Endodermal cell (in vitro differentiated cells): Measurements from ENCODE around the gene PPP1R14B. TPM values are rescaled to one million over a fixed set of nuclear protein-coding genes. Genes with fewer than 3 reads are reported as not detected.

Experiments used
- DNase-seq: peaks from one replicate; pipeline ENCODE4 v3.0.0-alpha.2; 2017
- H3K27ac ChIP-seq: 2 replicates; pipeline ENCODE4 v1.5.1; 2013; ENCODE audit warnings: mild to moderate bottlenecking, low read depth, low read length, moderate library complexity
- H3K27me3 ChIP-seq: 2 replicates; pipeline ENCODE4 v1.6.1; 2013; ENCODE audit warnings: mild to moderate bottlenecking, low read length, moderate library complexity; ENCODE audit not compliant: insufficient read depth, control insufficient read depth, poor library complexity, severe bottlenecking
- H3K36me3 ChIP-seq: 2 replicates; pipeline ENCODE4 v1.7.0; 2013; ENCODE audit warnings: mild to moderate bottlenecking, low read length, moderate library complexity; ENCODE audit not compliant: control insufficient read depth, insufficient read depth
- H3K4me1 ChIP-seq: one replicate; pipeline ENCODE4 v1.7.0; 2013; ENCODE audit warnings: low read length; ENCODE audit not compliant: control insufficient read depth, insufficient read depth
- H3K4me3 ChIP-seq: 2 replicates; pipeline ENCODE4 v1.5.1; 2013; ENCODE audit warnings: mild to moderate bottlenecking, low read length, moderate library complexity
- H3K9ac ChIP-seq: 2 replicates; pipeline ENCODE4 v1.6.1; 2013; ENCODE audit warnings: mild to moderate bottlenecking, low read length, moderate library complexity; ENCODE audit not compliant: poor library complexity, severe bottlenecking; ENCODE audit errors: extremely low read depth
- H3K9me3 ChIP-seq: 2 replicates; pipeline ENCODE4 v1.6.1; 2013; ENCODE audit warnings: mild to moderate bottlenecking, low read length, moderate library complexity; ENCODE audit not compliant: control insufficient read depth
- H3K27ac Mint-ChIP-seq: 2 replicates; pipeline ENCODE4 v1.8.0; 2020; ENCODE audit warnings: mixed read lengths
- H3K27me3 Mint-ChIP-seq: 2 replicates; pipeline ENCODE4 v1.8.0; 2021; ENCODE audit warnings: mild to moderate bottlenecking, mixed read lengths; ENCODE audit not compliant: insufficient read depth
- H3K36me3 Mint-ChIP-seq: 2 replicates; pipeline ENCODE4 v1.8.0; 2020; ENCODE audit warnings: low read depth, mixed read lengths
- H3K4me1 Mint-ChIP-seq: 2 replicates; pipeline ENCODE4 v1.8.0; 2020; ENCODE audit warnings: mixed read lengths
- H3K4me3 Mint-ChIP-seq: 2 replicates; pipeline ENCODE4 v1.8.0; 2020; ENCODE audit warnings: mild to moderate bottlenecking, moderate library complexity, mixed read lengths
- H3K9me3 Mint-ChIP-seq: 2 replicates; pipeline ENCODE4 v1.8.0; 2020; ENCODE audit warnings: mild to moderate bottlenecking, mixed read lengths
- WGBS, 2 experiments: methylation state at CpG; one replicate each; pipeline versions ENCODE4 v1.1.5 to v1.1.7; 2013; ENCODE audit warnings: missing lambda C conversion rate in 2 of 2, mixed read lengths in 1 of 2; ENCODE audit not compliant: insufficient coverage in 1 of 2, insufficient read length in 1 of 2; 5-methylcytosine and 5-hydroxymethylcytosine counted together
- total RNA-seq, 2 donors: library from RNA; stranded (reverse); fragmentation: NEBNext Ultra II Directional in 1 of 2; extraction: Animal tissue kit (Norgen Biotek cat#: 25700) in 1 of 2; gene quantifications; 2 replicates in 1 of 2; 3 replicates in 1 of 2; pipeline ENCODE4 v1.2.1, GENCODE V29; 2021
- TF ChIP-seq, protein P1 (sequence below): fragments of 200-600 bp; sonication (generic); conservative IDR thresholded peaks from 2 replicates; pipeline ENCODE4 v1.5.0; 2021; ENCODE audit warnings: antibody characterized with exemption, mild to moderate bottlenecking

PPP1R14B gene
- total RNA-seq, 2 donors from 2014 or later = 228 to 265 TPM

DNA sequence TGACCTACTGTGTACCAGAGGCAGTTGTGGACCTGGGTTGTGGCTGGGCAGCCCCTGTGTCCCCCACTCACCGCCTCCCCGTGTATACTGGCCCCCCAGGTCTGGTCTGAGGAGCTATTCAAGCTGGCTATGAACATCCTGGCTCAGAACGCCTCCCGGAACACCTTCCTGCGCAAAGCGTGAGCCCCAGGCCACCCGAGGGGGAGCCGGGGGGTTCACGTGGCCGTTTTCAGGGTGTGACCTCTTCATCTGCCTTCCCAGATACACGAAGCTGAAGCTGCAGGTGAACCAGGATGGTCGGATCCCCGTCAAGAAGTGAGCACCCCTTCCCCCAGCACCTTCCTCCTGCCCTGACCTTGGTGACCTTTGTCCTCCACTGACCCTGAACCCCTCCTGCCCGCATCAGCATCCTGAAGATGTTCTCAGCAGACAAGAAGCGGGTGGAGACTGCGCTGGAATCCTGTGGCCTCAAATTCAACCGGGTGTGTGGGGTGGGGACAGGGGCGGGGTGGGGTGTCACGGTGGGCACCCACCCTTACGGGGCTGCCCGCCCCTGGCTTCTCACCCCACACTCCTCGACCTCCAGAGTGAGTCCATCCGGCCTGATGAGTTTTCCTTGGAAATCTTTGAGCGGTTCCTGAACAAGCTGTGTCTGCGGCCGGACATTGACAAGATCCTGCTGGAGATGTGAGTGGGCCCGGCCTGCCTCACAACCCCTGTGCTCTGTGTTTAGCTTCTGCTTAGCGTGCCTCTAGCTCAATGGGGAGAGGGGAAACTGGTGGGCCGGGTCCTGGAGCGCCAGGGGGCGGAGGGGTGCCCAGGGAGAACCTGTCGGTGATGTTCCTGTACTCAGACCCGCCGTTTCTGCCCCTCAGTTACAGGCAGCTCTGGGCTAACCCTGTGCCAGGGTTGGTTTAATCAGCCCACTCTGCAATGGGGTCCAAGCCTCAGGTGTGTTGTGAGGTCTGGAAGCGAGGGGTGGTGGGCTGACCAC, 8.7 kb upstream of the PPP1R14B start:
- 92 to 95% methylated on average over 27 to 35 of the region's 35 CpGs for WGBS, 2 experiments
- Mint-ChIP-seq H3K36me3 (peaks cover 38% of the 10 kb centered on the region), H3K27ac (no peak overlapping the region), H3K27me3 (no peaks in the 10 kb centered on the region), H3K4me1 (peaks cover 7% of the 10 kb centered on the region), H3K9me3 (no peaks in the 10 kb centered on the region), H3K4me3 (no peak overlapping the region)
- Histone ChIP-seq H3K27ac (no peak overlapping the region), H3K4me1 (no peaks in the 10 kb centered on the region), H3K4me3 (no peak overlapping the region), H3K36me3 (peaks cover 51% of the 10 kb centered on the region), H3K9ac (no peak overlapping the region), H3K27me3 (no peaks in the 10 kb centered on the region), H3K9me3 (no peaks in the 10 kb centered on the region)
- TF ChIP-seq, protein P1, sequence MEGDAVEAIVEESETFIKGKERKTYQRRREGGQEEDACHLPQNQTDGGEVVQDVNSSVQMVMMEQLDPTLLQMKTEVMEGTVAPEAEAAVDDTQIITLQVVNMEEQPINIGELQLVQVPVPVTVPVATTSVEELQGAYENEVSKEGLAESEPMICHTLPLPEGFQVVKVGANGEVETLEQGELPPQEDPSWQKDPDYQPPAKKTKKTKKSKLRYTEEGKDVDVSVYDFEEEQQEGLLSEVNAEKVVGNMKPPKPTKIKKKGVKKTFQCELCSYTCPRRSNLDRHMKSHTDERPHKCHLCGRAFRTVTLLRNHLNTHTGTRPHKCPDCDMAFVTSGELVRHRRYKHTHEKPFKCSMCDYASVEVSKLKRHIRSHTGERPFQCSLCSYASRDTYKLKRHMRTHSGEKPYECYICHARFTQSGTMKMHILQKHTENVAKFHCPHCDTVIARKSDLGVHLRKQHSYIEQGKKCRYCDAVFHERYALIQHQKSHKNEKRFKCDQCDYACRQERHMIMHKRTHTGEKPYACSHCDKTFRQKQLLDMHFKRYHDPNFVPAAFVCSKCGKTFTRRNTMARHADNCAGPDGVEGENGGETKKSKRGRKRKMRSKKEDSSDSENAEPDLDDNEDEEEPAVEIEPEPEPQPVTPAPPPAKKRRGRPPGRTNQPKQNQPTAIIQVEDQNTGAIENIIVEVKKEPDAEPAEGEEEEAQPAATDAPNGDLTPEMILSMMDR = no peak
- DNase-seq = no peak

DNA sequence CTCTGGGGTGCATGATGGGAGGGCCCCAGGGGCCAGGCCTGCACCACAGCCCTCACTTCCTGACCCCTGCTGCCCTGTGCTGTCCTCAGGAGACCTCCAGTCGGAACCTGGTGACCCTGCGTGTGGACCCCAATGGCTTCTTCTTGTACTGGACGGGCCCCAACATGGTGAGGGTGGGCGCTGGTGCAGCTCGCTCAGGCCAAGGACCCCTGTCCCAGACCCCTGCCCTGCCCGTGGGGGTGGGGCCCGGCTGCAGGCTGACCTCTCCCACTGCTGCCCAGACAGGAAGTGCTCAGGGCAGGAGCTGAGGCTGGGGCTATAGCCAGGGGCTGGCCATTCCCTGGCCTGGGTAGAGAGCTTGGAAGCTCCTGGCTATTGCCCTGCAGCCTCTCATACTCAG, 7.6 kb upstream of the PPP1R14B start:
- Mint-ChIP-seq H3K9me3 (no peaks in the 10 kb centered on the region), H3K27ac (peak overlapping the region; percentile 38), H3K36me3 (peaks cover 27% of the 10 kb centered on the region), H3K27me3 (no peaks in the 10 kb centered on the region), H3K4me3 (no peak overlapping the region), H3K4me1 (peaks cover 14% of the 10 kb centered on the region)
- DNase-seq = no peak
- Histone ChIP-seq H3K36me3 (peaks cover 40% of the 10 kb centered on the region), H3K4me3 (no peak overlapping the region), H3K27me3 (no peaks in the 10 kb centered on the region), H3K4me1 (peaks cover 3% of the 10 kb centered on the region), H3K27ac (no peak overlapping the region), H3K9ac (no peak overlapping the region), H3K9me3 (no peaks in the 10 kb centered on the region)
- TF ChIP-seq, protein P1 = no peak
- WGBS, 2 experiments = 94% methylated on average over 7 of the region's 7 CpGs

GRCh38 chr11:64253481-64253880, 6.7 kb upstream of the PPP1R14B start:
- DNase-seq = no peak

More at GRCh38 chr11:64253481-64253880, 6.7 kb upstream of the PPP1R14B start:
- no peaks in the 10 kb centered on the region for H3K9me3 ChIP-seq
- TF ChIP-seq, protein P1 = no peak
- H3K27me3 ChIP-seq = no peaks in the 10 kb centered on the region
- H3K4me1 Mint-ChIP-seq = peaks cover 21% of the 10 kb centered on the region
- WGBS, 2 experiments = 93 to 100% methylated on average over 4 to 5 of the region's 5 CpGs
- H3K27me3 Mint-ChIP-seq = no peaks in the 10 kb centered on the region
- H3K27ac ChIP-seq = no peak overlapping the region
- H3K36me3 ChIP-seq = peaks cover 37% of the 10 kb centered on the region
- no peaks in the 10 kb centered on the region for H3K9me3 Mint-ChIP-seq
- H3K4me3 ChIP-seq = no peak overlapping the region
- peaks cover 9% of the 10 kb centered on the region for H3K4me1 ChIP-seq
- no peak overlapping the region for H3K9ac ChIP-seq
- peak overlapping the region; percentile 38 for H3K27ac Mint-ChIP-seq
- peaks cover 22% of the 10 kb centered on the region for H3K36me3 Mint-ChIP-seq
- peak overlapping the region; percentile 86 for H3K4me3 Mint-ChIP-seq
